Choroid plexus epithelial cell (primary cell): ENCODE data around the gene CDK17.

Experiments
- DNase-seq: peaks from one replicate; pipeline ENCODE4 v3.0.0-alpha.2; 2010; ENCODE audit warnings: low read depth
- H3K4me3 ChIP-seq: 2 replicates; pipeline ENCODE4 v1.5.1; 2011; ENCODE audit warnings: low read depth, mild to moderate bottlenecking, control low read depth, low read length, moderate library complexity
- TF ChIP-seq, protein P1 (sequence below): conservative IDR thresholded peaks from 2 replicates; pipeline ENCODE4 v1.5.1; 2011; ENCODE audit warnings: low read depth, mild to moderate bottlenecking, control low read depth, inconsistent platforms, low read length, moderate library complexity

The CDK17 gene

DNA sequence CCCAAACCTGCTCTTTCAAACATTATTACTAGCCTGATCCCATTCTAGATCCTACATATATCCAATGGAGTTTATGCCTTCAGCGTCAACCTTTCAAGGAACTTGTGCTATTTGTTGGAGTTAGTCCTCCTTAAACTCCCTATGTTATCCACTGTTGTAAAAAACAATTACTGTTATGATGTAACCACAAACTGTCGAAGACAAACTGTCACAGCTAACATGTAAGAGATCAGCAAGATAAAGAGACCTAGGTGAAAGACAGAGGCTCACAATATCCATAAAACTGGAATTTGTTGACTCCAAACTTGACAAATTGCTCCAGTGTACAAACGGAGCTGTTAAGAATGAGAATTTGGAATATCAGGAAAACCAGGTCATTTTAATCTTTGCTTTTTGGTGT, 70.7 kb downstream of the CDK17 start:
- TF ChIP-seq, protein P1, sequence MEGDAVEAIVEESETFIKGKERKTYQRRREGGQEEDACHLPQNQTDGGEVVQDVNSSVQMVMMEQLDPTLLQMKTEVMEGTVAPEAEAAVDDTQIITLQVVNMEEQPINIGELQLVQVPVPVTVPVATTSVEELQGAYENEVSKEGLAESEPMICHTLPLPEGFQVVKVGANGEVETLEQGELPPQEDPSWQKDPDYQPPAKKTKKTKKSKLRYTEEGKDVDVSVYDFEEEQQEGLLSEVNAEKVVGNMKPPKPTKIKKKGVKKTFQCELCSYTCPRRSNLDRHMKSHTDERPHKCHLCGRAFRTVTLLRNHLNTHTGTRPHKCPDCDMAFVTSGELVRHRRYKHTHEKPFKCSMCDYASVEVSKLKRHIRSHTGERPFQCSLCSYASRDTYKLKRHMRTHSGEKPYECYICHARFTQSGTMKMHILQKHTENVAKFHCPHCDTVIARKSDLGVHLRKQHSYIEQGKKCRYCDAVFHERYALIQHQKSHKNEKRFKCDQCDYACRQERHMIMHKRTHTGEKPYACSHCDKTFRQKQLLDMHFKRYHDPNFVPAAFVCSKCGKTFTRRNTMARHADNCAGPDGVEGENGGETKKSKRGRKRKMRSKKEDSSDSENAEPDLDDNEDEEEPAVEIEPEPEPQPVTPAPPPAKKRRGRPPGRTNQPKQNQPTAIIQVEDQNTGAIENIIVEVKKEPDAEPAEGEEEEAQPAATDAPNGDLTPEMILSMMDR: no peak
- no peak overlapping the region for H3K4me3 ChIP-seq
- DNase-seq: no peak

DNA sequence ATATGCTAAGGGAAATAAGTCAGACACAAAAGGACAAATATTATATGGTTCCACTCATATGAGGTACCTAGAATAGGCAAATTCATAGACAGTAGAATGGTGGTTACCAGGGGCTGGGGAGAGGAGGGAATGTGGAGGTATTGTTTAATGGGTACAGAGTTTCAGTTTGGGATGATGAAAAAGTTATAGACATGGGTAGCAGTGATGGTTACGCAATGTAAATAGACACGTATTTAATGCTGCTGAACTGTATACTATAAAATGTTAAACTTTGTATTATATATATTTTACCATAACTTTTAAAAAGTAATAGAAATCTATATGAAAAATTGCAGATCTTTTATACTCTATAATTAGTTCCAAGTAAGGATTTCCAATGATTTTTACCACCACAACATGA, 71.2 kb downstream of the CDK17 start:
- no peak for DNase-seq
- no peak overlapping the region for H3K4me3 ChIP-seq
- TF ChIP-seq, protein P1: no peak

DNA sequence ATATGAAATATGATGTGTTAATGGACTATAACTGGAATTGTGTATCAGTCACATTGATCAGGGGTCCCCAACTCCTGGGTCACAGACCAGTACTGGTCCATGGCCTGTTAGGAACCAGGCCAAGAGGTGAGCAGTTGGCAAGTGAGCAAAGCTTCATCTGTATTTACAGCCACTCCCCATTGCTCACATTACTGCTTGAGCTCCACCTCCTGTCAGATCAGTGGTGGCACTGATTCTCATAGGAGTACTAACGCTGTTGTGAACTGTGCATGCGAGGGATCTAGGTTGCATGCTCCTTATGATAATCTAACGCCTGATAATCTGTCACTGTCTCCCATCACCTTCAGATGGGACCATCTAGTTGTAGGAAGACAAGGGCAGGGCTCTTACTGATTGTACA, 72.3 kb downstream of the CDK17 start:
- DNase-seq: no peak
- TF ChIP-seq, protein P1: no peak
- no peak overlapping the region for H3K4me3 ChIP-seq

DNA sequence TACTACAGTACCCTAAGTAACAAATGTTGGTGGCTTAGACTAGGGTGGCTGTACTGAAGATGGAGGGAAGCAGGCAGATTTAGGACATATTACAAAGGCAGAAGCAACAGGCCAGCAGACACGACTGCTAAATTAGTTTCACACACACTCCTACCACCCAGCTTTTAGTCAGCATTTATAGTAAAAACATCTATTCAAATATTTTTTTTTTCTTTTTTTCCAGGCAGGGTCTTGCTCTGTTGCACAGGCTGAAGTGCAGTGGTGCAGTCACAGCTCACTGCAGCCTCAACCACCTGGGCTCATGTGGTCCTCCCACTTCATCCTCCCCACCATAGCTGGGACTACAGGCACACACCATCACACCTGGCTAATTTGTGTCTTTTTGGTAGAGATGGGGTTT, 72.9 kb downstream of the CDK17 start:
- DNase-seq: no peak
- H3K4me3 ChIP-seq: no peak overlapping the region
- TF ChIP-seq, protein P1: no peak

DNA sequence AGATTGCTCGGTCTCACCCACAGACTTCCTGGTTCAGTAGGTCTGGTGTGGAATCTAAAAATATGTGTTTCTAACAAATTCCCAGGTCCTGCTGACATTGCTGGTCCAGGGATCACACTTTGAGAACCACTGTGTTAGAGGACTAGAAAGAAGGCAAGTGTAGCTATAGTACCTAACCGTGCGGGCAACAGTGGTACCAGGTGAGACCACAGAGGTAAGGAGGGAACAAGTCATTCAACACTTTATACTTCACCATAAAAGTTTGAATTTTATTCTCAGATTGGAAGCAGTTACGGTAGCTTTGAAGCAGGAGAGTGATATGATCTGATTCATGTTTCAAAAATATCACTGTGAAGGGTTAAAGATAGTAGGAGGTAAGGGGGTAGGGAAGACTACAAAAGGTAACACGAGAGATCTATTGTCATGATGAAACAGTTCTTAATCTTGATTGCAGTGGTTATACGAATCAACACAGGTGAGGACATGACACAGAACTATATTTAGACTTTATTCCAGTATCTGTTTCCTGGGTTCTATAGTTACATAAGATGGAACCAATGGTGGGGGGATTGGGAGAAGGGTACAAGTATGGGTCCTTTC, 73.5 kb downstream of the CDK17 start:
- no peak overlapping the region for H3K4me3 ChIP-seq
- TF ChIP-seq, protein P1: no peak
- no peak for DNase-seq

DNA sequence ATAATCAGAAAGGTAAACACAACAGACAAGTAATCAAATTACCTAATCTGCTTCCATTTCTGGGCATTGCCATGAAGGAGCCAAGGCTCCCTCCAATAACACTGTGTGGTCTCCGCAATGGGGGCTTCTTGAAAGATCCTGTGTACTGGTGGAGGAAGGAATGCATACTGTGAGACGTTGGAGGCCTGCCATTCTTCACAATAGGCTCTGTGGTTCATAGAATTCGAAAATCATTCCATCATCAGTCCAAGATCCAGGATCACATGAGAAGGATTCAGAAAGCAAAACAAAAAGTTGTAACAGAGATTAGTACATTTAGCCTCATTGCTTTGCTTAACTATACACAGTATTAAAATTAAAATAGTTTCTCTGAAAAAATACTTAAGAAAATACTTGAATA, 76.3 kb downstream of the CDK17 start:
- no peak overlapping the region for H3K4me3 ChIP-seq
- TF ChIP-seq, protein P1: no peak
- DNase-seq: peak; percentile 38

DNA sequence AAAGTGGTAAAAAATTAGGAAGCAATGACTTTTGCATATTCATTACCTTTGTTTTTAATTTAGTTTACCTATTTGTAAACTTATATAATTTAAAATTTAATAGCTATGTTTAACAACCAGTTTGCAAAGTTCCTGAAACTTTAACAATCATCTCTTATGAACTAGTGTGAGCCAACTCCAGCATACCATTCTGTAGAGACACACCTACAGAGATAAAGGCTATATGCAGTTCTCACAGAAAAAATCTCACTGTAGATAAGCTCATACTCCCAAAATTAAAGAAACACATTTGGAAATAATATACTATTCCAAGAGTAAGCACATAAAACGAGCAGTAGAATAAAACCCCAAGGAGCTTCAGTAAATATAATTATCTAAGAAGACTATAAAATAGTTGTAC, 77.5 kb downstream of the CDK17 start:
- H3K4me3 ChIP-seq: no peak overlapping the region
- TF ChIP-seq, protein P1: no peak
- no peak for DNase-seq
